Lung (tissue), 12 donors: ENCODE results near the gene MAP3K7. TPM values are rescaled to one million over a fixed set of nuclear protein-coding genes. Genes with fewer than 3 reads are reported as not detected.

Experiments used
- ATAC-seq: fragments of 200-7000 bp; cut with Tn5 transposase; one replicate; pipeline ENCODE4 v1.9.1; 2020; ENCODE audit warnings: moderate number of reproducible peaks; ENCODE audit not compliant: insufficient read depth, low FRiP score
- DNase-seq, 3 donors: peaks; one replicate each; pipeline ENCODE4 v3.0.0-alpha.2; 2013 to 2017
- H3K27ac ChIP-seq, 2 donors: one replicate each; pipeline ENCODE4 v1.5.1; 2013; ENCODE audit warnings: mild to moderate bottlenecking in 2 of 2, moderate library complexity in 2 of 2, control low read depth in 1 of 2, inconsistent platforms in 1 of 2, low read depth in 1 of 2, low read length in 1 of 2
- H3K27me3 ChIP-seq, 3 donors: one replicate each; pipeline ENCODE4 v1.5.1; 2013; ENCODE audit warnings: low read length in 2 of 3; ENCODE audit not compliant: control insufficient read depth in 3 of 3, insufficient read depth in 3 of 3
- H3K36me3 ChIP-seq, 4 donors: one replicate each; pipeline ENCODE4 v1.5.1; 2013; ENCODE audit warnings: low read length in 4 of 4, mild to moderate bottlenecking in 1 of 4, moderate library complexity in 1 of 4; ENCODE audit not compliant: control insufficient read depth in 4 of 4, insufficient read depth in 4 of 4
- H3K4me1 ChIP-seq, 5 donors: one replicate each; pipeline ENCODE4 v1.5.1; 2013; ENCODE audit warnings: low read length in 5 of 5, mild to moderate bottlenecking in 2 of 5, moderate library complexity in 1 of 5; ENCODE audit not compliant: control insufficient read depth in 5 of 5, insufficient read depth in 5 of 5
- H3K4me3 ChIP-seq: one replicate; pipeline ENCODE4 v1.5.1; 2013; ENCODE audit warnings: mild to moderate bottlenecking, control low read depth, moderate library complexity
- H3K9ac ChIP-seq, 2 donors: one replicate each; pipeline ENCODE4 v1.5.1; 2013; ENCODE audit warnings: low read length in 2 of 2, control low read depth in 1 of 2; ENCODE audit not compliant: insufficient read depth in 1 of 2
- H3K9me3 ChIP-seq, 4 donors: one replicate each; pipeline ENCODE4 v1.5.1; 2013; ENCODE audit warnings: low read length in 3 of 4, mild to moderate bottlenecking in 1 of 4, moderate library complexity in 1 of 4; ENCODE audit not compliant: control insufficient read depth in 4 of 4, insufficient read depth in 3 of 4
- WGBS, 2 donors: extraction: QIAGEN DNeasy Blood & Tissue Kit; methylation state at CpG; one replicate each; pipeline ENCODE4 v1.1.7; 2013; 5-methylcytosine and 5-hydroxymethylcytosine counted together
- polyA plus RNA-seq, 2 donors: library from polyadenylated mRNA; stranded (reverse); fragments of 200-250 nt; gene quantifications; one replicate each; pipeline ENCODE4 v1.2.1, GENCODE V29; 2013
- total RNA-seq, 2 donors: library from RNA; depleted of rRNA in 1 of 2; stranded (reverse); fragments of >200 nt in 1 of 2; gene quantifications; one replicate each; pipeline ENCODE4 v1.2.1, GENCODE V29; 2014 to 2021
- TF ChIP-seq, protein P1 (sequence below): IDR thresholded peaks from 2 replicates; pipeline ENCODE4 v1.5.1; 2012; ENCODE audit warnings: mild to moderate bottlenecking; ENCODE audit errors: control extremely low read depth, extremely low read depth
- donor health status: control.
- donor health status: control.
- donor health status: Bipolar disorder and iron deficiency.
- donor health status: healthy.
- donor health status: DM: yes; HTN: yes; CAD: no.

Gene MAP3K7
- total and polyA plus RNA-seq, 4 donors, result 10.5 to 45.8 (median 15.7) TPM

GRCh38 chr6:90492369-90492768 is 94.5 kb downstream of the MAP3K7 start:
- Histone ChIP-seq H3K36me3 (no peaks in the 10 kb centered on the region), H3K9me3 (no peaks in the 10 kb centered on the region), H3K4me3 (no peak overlapping the region), H3K27me3 (no peaks in the 10 kb centered on the region), H3K4me1 (peaks cover 0 to 7% (median 0%) of the 10 kb centered on the region in 5 donors), H3K9ac (no peak overlapping the region), H3K27ac (no peak overlapping the region)
- 77 to 88% methylated on average over 1 of the region's 1 CpG for WGBS, 2 donors
- no peak for DNase-seq
- TF ChIP-seq, protein P1, sequence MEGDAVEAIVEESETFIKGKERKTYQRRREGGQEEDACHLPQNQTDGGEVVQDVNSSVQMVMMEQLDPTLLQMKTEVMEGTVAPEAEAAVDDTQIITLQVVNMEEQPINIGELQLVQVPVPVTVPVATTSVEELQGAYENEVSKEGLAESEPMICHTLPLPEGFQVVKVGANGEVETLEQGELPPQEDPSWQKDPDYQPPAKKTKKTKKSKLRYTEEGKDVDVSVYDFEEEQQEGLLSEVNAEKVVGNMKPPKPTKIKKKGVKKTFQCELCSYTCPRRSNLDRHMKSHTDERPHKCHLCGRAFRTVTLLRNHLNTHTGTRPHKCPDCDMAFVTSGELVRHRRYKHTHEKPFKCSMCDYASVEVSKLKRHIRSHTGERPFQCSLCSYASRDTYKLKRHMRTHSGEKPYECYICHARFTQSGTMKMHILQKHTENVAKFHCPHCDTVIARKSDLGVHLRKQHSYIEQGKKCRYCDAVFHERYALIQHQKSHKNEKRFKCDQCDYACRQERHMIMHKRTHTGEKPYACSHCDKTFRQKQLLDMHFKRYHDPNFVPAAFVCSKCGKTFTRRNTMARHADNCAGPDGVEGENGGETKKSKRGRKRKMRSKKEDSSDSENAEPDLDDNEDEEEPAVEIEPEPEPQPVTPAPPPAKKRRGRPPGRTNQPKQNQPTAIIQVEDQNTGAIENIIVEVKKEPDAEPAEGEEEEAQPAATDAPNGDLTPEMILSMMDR, result no peak
- ATAC-seq, result no peak

GRCh38 chr6:90490030-90490716 is 96.7 kb downstream of the MAP3K7 start:
- Histone ChIP-seq H3K27ac (no peak overlapping the region), H3K36me3 (no peaks in the 10 kb centered on the region), H3K4me3 (no peak overlapping the region), H3K9ac (no peak overlapping the region), H3K27me3 (no peaks in the 10 kb centered on the region), H3K9me3 (no peaks in the 10 kb centered on the region), H3K4me1 (peaks cover 0 to 7% (median 0%) of the 10 kb centered on the region in 5 donors)
- DNase-seq, result no peak
- TF ChIP-seq, protein P1, result no peak
- 73 to 82% methylated on average over 4 of the region's 4 CpGs for WGBS, 2 donors
- ATAC-seq, result no peak

GRCh38 chr6:90488816-90489215 is 98.1 kb downstream of the MAP3K7 start:
- Histone ChIP-seq H3K4me3 (no peak overlapping the region), H3K36me3 (no peaks in the 10 kb centered on the region), H3K27ac (no peak overlapping the region), H3K27me3 (no peaks in the 10 kb centered on the region), H3K9ac (no peak overlapping the region), H3K9me3 (no peaks in the 10 kb centered on the region), H3K4me1 (peaks cover 0 to 3% (median 0%) of the 10 kb centered on the region in 5 donors)
- ATAC-seq (no peak), DNase-seq (no peak)
- TF ChIP-seq, protein P1, result no peak
